ENCODE results near the gene PHACTR4.

GRCh38 chr1:28519946-28520725 is 150.6 kb downstream of the PHACTR4 start:
- TF ChIP-seq CTCF (IDR thresholded peaks at IDR 0.05) (no peak), POLR2A (IDR thresholded peaks at IDR 0.05) (no peak)
